GM18499 (cell line): ENCODE data around the gene PHF21B.

Experiments
- ATAC-seq: cut with Tn5 transposase; IDR thresholded peaks from one replicate; pipeline ENCODE4 v1.9.1; 2021; ENCODE audit warnings: moderate number of reproducible peaks; ENCODE audit not compliant: insufficient read depth, unreplicated experiment

PHF21B gene

GRCh38 chr22:44884968-44885805 lies 124.6 kb downstream of the PHF21B start:
- ATAC-seq: no peak

- ATAC-seq: no peak
Observed at GRCh38 chr22:44884562-44884961, 125.2 kb downstream of the PHF21B start.

- no peak for ATAC-seq
Observed at GRCh38 chr22:44883011-44883421, 126.8 kb downstream of the PHF21B start.

- ATAC-seq: no peak
Observed at GRCh38 chr22:44882226-44882905, 127.4 kb downstream of the PHF21B start.

- no peak for ATAC-seq
Observed at GRCh38 chr22:44881624-44882023, 128.2 kb downstream of the PHF21B start.

GRCh38 chr22:44880610-44881290 lies 129.1 kb downstream of the PHF21B start:
- no peak for ATAC-seq

- ATAC-seq: no peak
Observed at GRCh38 chr22:44879301-44879680, 130.5 kb downstream of the PHF21B start.

- ATAC-seq: no peak
Observed at GRCh38 chr22:44878483-44879300, 131.1 kb downstream of the PHF21B start.

- no peak for ATAC-seq
Observed at GRCh38 chr22:44876921-44877320, 132.9 kb downstream of the PHF21B start.

- no peak for ATAC-seq
Observed at GRCh38 chr22:44871782-44872181, 138.0 kb downstream of the PHF21B start.

GRCh38 chr22:44870021-44870420 lies 139.8 kb downstream of the PHF21B start:
- no peak for ATAC-seq

- no peak for ATAC-seq
Observed at GRCh38 chr22:44869196-44869595, 140.6 kb downstream of the PHF21B start.

GRCh38 chr22:44865193-44866057 lies 144.4 kb downstream of the PHF21B start:
- no peak for ATAC-seq

- ATAC-seq: no peak
Observed at GRCh38 chr22:44862981-44863860, 146.6 kb downstream of the PHF21B start.

- no peak for ATAC-seq
Observed at GRCh38 chr22:44862281-44862680, 147.5 kb downstream of the PHF21B start.

GRCh38 chr22:44861245-44861644 lies 148.6 kb downstream of the PHF21B start:
- ATAC-seq: no peak

- ATAC-seq: no peak
Observed at GRCh38 chr22:44860311-44860710, 149.5 kb downstream of the PHF21B start.

- ATAC-seq: no peak
Observed at GRCh38 chr22:44859641-44860040, 150.2 kb downstream of the PHF21B start.
